OCI-LY7 (cell line): Measurements from ENCODE around the gene IGFBP4. TPM values are rescaled to one million over a fixed set of nuclear protein-coding genes. Genes with fewer than 3 reads are reported as not detected.

Experiments
- BruUV-seq: library from RNA; stranded (reverse); fragments of 400-500 nt; replicated peaks from 2 replicates; lab custom pipeline; 2021; lab: Mats Ljungman, UMichigan
- CTCF ChIA-PET: fragments of 300-600 bp; sonication (Branson Sonifier 250); formaldehyde crosslinking; loops from one replicate; lab custom pipeline; 2022; ENCODE audit warnings: antibody characterized with exemption; ENCODE audit not compliant: unreplicated experiment; lab: Charles Lee
- POLR2A ChIA-PET: fragments of 300-600 bp; sonication (Branson Sonifier 250); formaldehyde crosslinking; loops from one replicate; lab custom pipeline; 2022; ENCODE audit warnings: antibody characterized with exemption; lab: Charles Lee
- DNase-seq: peaks from one replicate; pipeline ENCODE4 v3.0.0-alpha.2; 2015; ENCODE audit warnings: low spot score
- H2AFZ ChIP-seq: fragments of 200-600 bp; sonication (generic), shearing (Covaris generic); 2 replicates; pipeline ENCODE4 v1.6.1; 2014; ENCODE audit warnings: mild to moderate bottlenecking, antibody characterized with exemption, low read length, moderate library complexity
- H3K27ac ChIP-seq: fragments of 200-600 bp; sonication (generic); 2 replicates; pipeline ENCODE4 v1.5.1; 2014; ENCODE audit warnings: mixed run types, low read depth, mild to moderate bottlenecking, moderate library complexity, low read length, inconsistent platforms; ENCODE audit not compliant: poor library complexity, severe bottlenecking
- H3K36me3 ChIP-seq: fragments of 200-600 bp; sonication (generic); 2 replicates; pipeline ENCODE4 v1.6.1; 2014; ENCODE audit warnings: mild to moderate bottlenecking, antibody characterized with exemption, low read length, moderate library complexity, mixed read lengths; ENCODE audit not compliant: insufficient read depth
- H3K4me1 ChIP-seq: fragments of 200-600 bp; sonication (generic); 2 replicates; pipeline ENCODE4 v1.5.1; 2014; ENCODE audit warnings: mild to moderate bottlenecking, low read length; ENCODE audit not compliant: insufficient read depth, poor library complexity, severe bottlenecking
- H3K4me2 ChIP-seq: fragments of 200-600 bp; sonication (generic); 2 replicates; pipeline ENCODE4 v1.6.1; 2014; ENCODE audit warnings: mild to moderate bottlenecking, low read length
- H3K4me3 ChIP-seq: fragments of 200-600 bp; sonication (generic); 2 replicates; pipeline ENCODE4 v1.5.1; 2014; ENCODE audit warnings: mild to moderate bottlenecking, low read depth, low read length; ENCODE audit not compliant: poor library complexity, severe bottlenecking
- H3K79me2 ChIP-seq: fragments of 200-600 bp; sonication (generic); 2 replicates; pipeline ENCODE4 v1.6.1; 2016; ENCODE audit warnings: low read depth, mild to moderate bottlenecking, low read length, moderate library complexity, mixed read lengths; ENCODE audit not compliant: insufficient read depth
- H3K9me2 ChIP-seq: fragments of 200-600 bp; sonication (generic); 2 replicates; pipeline ENCODE4 v1.6.1; 2016; ENCODE audit warnings: mild to moderate bottlenecking, low read length, mixed read lengths; ENCODE audit not compliant: insufficient read depth
- H3K9me3 ChIP-seq: fragments of 200-600 bp; sonication (generic); 2 replicates; pipeline ENCODE4 v1.6.1; 2014; ENCODE audit warnings: mild to moderate bottlenecking, mixed run types, low read length, mixed read lengths
- H4K20me1 ChIP-seq: fragments of 200-600 bp; sonication (generic); 2 replicates; pipeline ENCODE4 v1.6.1; 2014; ENCODE audit warnings: mild to moderate bottlenecking, antibody characterized with exemption, low read length, moderate library complexity, mixed read lengths; ENCODE audit not compliant: insufficient read depth
- CTCF ChIP-seq: fragments of 200-600 bp; sonication (generic); conservative IDR thresholded peaks from 2 replicates; pipeline ENCODE4 v1.5.1; 2014; ENCODE audit warnings: mild to moderate bottlenecking, antibody characterized with exemption, low read length, moderate library complexity, mixed read lengths
- EZH2phosphoT487 ChIP-seq: fragments of 200-600 bp; sonication (generic); IDR thresholded peaks from 2 replicates; pipeline ENCODE4 v1.6.1; 2018; ENCODE audit warnings: low read depth, borderline replicate concordance, mild to moderate bottlenecking, mixed run types, antibody characterized with exemption, low read length, moderate library complexity, mixed read lengths
- intact Hi-C: fragments of 100-400 bp; cut with micrococcal nuclease; formaldehyde crosslinking; loops from one replicate; pipeline ENCODE4 v1.10.0; 2022; ENCODE audit not compliant: unreplicated experiment
- total RNA-seq, 2 experiments: library from RNA; depleted of rRNA in 1 of 2; stranded (reverse); fragments of >200 nt in 1 of 2; shearing (Covaris generic) in 1 of 2; gene quantifications; 2 replicates each; pipeline ENCODE4 v1.2.3, GENCODE V29; 2014 to 2022

The IGFBP4 gene
- total RNA-seq, 2 experiments from 2014 or later, result not detected

DNA sequence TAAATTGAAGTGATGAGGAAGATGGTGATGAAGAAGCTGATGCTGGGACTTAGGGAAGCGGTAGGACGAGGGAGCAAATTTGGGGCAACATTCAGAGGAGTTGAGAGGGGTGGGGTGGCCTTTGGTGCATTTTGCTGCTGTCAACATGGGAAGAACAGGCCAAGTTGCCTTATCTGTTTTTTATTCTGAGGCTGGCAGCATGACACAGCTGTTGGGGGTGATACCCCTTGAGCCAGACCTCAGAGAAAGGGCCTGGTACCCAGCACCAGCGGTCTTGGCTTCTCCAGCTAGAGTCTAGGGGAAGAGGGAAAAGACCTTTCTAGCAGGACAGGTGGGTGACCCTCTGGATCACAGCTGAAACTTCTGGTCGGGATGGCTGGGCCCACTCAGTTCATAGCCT is 4.6 kb downstream of the IGFBP4 start:
- POLR2A ChIA-PET, result no interaction called here
- Histone ChIP-seq H3K4me1 (no peaks in the 10 kb centered on the region), H3K79me2 (no peaks in the 10 kb centered on the region), H3K4me2 (no peak overlapping the region), H3K9me3 (no peaks in the 10 kb centered on the region), H3K27ac (no peak overlapping the region), H3K9me2 (no peaks in the 10 kb centered on the region), H2AFZ (no peak overlapping the region), H3K4me3 (no peak overlapping the region), H4K20me1 (no peaks in the 10 kb centered on the region), H3K36me3 (no peaks in the 10 kb centered on the region)
- TF ChIP-seq EZH2phosphoT487 (no peak), CTCF (no peak)
- CTCF ChIA-PET, result interaction anchor here (0.6 kb wide), 1 partner anchor 354 kb away, joined by 3 read pairs; no protein-coding TSS in a partner anchor
- DNase-seq, result no peak
- intact Hi-C loops, result no loop called here
- BruUV-seq, result no TSS peak

DNA sequence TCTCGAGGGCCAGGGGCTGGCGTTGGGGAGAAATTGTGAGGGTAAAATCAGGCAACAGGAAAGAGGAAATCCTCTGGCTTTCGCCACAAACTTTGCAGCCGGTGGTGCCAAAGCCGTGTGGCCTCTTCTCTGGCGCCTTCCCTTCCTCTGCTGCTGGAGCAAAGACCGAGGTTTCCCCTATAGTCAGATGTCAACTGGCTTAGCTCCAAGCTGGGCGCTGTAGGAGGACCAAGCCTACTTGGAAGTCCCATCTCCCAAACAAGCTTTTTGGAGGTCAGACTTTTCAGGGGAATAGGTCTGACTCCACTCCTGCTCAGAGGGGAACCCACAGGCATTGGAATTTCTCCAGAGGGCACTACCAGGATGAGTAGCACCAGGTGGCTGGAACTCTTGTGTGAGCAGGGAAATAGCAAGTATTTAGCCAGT is 5.0 kb downstream of the IGFBP4 start:
- Histone ChIP-seq H3K79me2 (no peaks in the 10 kb centered on the region), H3K4me3 (no peak overlapping the region), H3K36me3 (no peaks in the 10 kb centered on the region), H3K9me2 (no peaks in the 10 kb centered on the region), H3K4me2 (no peak overlapping the region), H4K20me1 (no peaks in the 10 kb centered on the region), H3K9me3 (no peaks in the 10 kb centered on the region), H3K4me1 (no peaks in the 10 kb centered on the region), H3K27ac (no peak overlapping the region), H2AFZ (no peak overlapping the region)
- BruUV-seq, result no TSS peak
- intact Hi-C loops, result no loop called here
- TF ChIP-seq CTCF (no peak), EZH2phosphoT487 (no peak)
- ChIA-PET CTCF (no interaction called here), POLR2A (no interaction called here)
- DNase-seq, result no peak

- TF ChIP-seq CTCF (no peak), EZH2phosphoT487 (no peak)
- CTCF ChIA-PET, result no interaction called here
Measured at GRCh38 chr17:40448639-40449261, 5.5 kb downstream of the IGFBP4 start.

More at GRCh38 chr17:40448639-40449261, 5.5 kb downstream of the IGFBP4 start:
- Histone ChIP-seq H4K20me1 (no peaks in the 10 kb centered on the region), H3K4me1 (no peaks in the 10 kb centered on the region), H3K9me3 (no peaks in the 10 kb centered on the region), H3K4me3 (no peak overlapping the region), H3K9me2 (no peaks in the 10 kb centered on the region), H3K79me2 (no peaks in the 10 kb centered on the region), H3K36me3 (no peaks in the 10 kb centered on the region), H3K27ac (no peak overlapping the region), H2AFZ (no peak overlapping the region), H3K4me2 (no peak overlapping the region)
- DNase-seq, result no peak
- intact Hi-C loops, result no loop called here
- no TSS peak for BruUV-seq
- POLR2A ChIA-PET, result no interaction called here
